GM12865 (cell line): ENCODE results near the gene FIZ1.

ENCODE experiments used
- DNase-seq: peaks from one replicate; pipeline ENCODE4 v3.0.0; 2010; ENCODE audit warnings: low read depth
- H3K4me3 ChIP-seq: 2 replicates; pipeline ENCODE4 v1.5.1; 2011; ENCODE audit warnings: mild to moderate bottlenecking, low read depth, low read length, control low read depth
- TF ChIP-seq, protein P1 (sequence below): IDR thresholded peaks from 2 replicates; pipeline ENCODE4 v1.5.1; 2011; ENCODE audit warnings: low read length, control low read depth, low read depth, inconsistent platforms; ENCODE audit not compliant: insufficient read depth; ENCODE audit errors: missing control alignments

FIZ1 gene

GRCh38 chr19:55618426-55618825 lies 19.1 kb upstream of the FIZ1 start:
- TF ChIP-seq, protein P1, sequence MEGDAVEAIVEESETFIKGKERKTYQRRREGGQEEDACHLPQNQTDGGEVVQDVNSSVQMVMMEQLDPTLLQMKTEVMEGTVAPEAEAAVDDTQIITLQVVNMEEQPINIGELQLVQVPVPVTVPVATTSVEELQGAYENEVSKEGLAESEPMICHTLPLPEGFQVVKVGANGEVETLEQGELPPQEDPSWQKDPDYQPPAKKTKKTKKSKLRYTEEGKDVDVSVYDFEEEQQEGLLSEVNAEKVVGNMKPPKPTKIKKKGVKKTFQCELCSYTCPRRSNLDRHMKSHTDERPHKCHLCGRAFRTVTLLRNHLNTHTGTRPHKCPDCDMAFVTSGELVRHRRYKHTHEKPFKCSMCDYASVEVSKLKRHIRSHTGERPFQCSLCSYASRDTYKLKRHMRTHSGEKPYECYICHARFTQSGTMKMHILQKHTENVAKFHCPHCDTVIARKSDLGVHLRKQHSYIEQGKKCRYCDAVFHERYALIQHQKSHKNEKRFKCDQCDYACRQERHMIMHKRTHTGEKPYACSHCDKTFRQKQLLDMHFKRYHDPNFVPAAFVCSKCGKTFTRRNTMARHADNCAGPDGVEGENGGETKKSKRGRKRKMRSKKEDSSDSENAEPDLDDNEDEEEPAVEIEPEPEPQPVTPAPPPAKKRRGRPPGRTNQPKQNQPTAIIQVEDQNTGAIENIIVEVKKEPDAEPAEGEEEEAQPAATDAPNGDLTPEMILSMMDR: no peak
- H3K4me3 ChIP-seq: no peak overlapping the region
- no peak for DNase-seq

- DNase-seq: no peak
- H3K4me3 ChIP-seq: no peak overlapping the region
- TF ChIP-seq, protein P1: no peak
Measured at GRCh38 chr19:55617426-55617825, 18.1 kb upstream of the FIZ1 start.

- TF ChIP-seq, protein P1: no peak
- no peak for DNase-seq
- no peak overlapping the region for H3K4me3 ChIP-seq
Measured at GRCh38 chr19:55616395-55616875, 17.1 kb upstream of the FIZ1 start.

GRCh38 chr19:55615543-55616394 lies 16.5 kb upstream of the FIZ1 start:
- DNase-seq: no peak
- TF ChIP-seq, protein P1: no peak
- H3K4me3 ChIP-seq: no peak overlapping the region

GRCh38 chr19:55614711-55615542 lies 15.6 kb upstream of the FIZ1 start:
- TF ChIP-seq, protein P1: no peak
- no peak overlapping the region for H3K4me3 ChIP-seq
- no peak for DNase-seq

DNA sequence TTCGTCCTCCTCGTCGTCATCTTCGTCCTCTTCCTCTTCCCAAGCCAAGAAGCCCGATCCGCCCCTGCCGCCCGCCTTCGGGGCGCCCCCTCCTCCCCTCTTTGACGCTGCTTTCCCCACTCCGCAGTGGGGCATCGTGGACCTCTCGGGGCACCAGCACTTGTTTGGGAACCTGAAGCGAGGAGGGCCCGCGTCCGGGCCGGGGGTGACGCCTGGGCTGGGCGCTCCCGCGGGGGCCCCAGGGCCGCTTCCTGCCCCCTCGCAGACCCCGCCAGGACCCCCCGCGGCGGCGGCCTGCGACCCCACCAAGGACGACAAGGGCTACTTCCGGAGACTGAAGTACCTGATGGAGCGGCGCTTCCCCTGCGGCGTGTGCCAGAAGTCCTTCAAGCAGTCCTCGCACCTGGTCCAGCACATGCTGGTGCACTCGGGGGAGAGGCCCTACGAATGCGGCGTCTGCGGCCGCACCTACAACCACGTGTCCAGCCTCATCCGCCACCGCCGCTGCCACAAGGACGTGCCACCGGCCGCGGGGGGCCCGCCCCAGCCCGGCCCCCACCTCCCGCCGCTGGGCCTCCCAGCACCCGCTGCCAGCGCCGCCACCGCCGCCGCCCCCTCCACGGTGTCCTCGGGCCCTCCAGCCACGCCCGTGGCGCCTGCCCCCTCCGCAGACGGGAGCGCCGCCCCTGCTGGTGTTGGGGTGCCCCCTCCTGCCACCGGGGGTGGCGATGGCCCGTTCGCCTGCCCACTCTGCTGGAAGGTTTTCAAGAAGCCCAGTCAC lies 14.8 kb upstream of the FIZ1 start:
- no peak overlapping the region for H3K4me3 ChIP-seq
- TF ChIP-seq, protein P1: no peak
- DNase-seq: no peak
